HL-60 (cell line): ENCODE data around the gene GSTP1.

Experiments used
- POLR2AphosphoS5 ChIP-seq: IDR thresholded peaks from 2 replicates; pipeline ENCODE4 v1.6.1; 2012; ENCODE audit warnings: low read depth
- TF ChIP-seq, protein P1 (sequence below): IDR thresholded peaks from one replicate; pipeline ENCODE4 v1.5.1; 2011; ENCODE audit warnings: low read length, control low read depth, inconsistent platforms; ENCODE audit not compliant: insufficient read depth
- TF ChIP-seq, protein P2 (sequence below): IDR thresholded peaks from 2 replicates; pipeline ENCODE4 v1.6.1; 2012; ENCODE audit warnings: low read depth; ENCODE audit not compliant: insufficient replicate concordance

DNA sequence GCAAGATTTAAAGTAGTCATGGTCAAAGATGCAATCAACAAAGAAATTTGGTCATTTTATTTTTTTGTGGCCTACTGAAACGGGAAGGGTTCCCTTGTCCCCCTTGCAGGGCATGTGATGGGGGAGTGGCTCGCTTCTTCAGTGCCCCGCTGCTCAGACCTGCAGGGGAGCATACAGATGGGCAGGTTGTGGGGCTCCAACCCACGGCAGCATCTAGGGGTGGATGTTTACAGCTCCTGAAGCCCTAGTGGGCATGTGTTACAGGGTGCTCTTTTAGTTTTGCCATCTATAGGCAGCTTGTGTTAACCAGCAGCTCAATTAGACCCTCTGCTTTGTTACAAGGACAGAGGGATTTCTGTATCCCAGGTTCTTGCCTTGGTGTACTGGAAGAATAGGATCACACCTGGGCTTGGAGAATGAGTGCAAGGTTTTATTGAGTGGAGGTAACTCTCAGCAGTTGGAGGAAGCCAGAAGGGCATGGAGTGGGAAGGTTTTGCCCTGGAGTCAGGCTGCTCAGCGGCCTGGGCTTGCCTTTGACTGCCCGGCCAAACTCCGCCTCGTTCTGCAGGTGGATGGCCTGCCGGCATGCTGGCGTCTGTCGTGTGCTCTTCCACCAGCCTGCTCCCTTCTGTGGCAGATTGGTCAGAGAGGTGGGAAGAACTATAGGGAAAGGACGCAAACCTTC is 9.4 kb downstream of the GSTP1 start:
- TF ChIP-seq, protein P1, sequence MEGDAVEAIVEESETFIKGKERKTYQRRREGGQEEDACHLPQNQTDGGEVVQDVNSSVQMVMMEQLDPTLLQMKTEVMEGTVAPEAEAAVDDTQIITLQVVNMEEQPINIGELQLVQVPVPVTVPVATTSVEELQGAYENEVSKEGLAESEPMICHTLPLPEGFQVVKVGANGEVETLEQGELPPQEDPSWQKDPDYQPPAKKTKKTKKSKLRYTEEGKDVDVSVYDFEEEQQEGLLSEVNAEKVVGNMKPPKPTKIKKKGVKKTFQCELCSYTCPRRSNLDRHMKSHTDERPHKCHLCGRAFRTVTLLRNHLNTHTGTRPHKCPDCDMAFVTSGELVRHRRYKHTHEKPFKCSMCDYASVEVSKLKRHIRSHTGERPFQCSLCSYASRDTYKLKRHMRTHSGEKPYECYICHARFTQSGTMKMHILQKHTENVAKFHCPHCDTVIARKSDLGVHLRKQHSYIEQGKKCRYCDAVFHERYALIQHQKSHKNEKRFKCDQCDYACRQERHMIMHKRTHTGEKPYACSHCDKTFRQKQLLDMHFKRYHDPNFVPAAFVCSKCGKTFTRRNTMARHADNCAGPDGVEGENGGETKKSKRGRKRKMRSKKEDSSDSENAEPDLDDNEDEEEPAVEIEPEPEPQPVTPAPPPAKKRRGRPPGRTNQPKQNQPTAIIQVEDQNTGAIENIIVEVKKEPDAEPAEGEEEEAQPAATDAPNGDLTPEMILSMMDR = no peak
- TF ChIP-seq POLR2AphosphoS5 = no peak
- TF ChIP-seq, protein P2, sequence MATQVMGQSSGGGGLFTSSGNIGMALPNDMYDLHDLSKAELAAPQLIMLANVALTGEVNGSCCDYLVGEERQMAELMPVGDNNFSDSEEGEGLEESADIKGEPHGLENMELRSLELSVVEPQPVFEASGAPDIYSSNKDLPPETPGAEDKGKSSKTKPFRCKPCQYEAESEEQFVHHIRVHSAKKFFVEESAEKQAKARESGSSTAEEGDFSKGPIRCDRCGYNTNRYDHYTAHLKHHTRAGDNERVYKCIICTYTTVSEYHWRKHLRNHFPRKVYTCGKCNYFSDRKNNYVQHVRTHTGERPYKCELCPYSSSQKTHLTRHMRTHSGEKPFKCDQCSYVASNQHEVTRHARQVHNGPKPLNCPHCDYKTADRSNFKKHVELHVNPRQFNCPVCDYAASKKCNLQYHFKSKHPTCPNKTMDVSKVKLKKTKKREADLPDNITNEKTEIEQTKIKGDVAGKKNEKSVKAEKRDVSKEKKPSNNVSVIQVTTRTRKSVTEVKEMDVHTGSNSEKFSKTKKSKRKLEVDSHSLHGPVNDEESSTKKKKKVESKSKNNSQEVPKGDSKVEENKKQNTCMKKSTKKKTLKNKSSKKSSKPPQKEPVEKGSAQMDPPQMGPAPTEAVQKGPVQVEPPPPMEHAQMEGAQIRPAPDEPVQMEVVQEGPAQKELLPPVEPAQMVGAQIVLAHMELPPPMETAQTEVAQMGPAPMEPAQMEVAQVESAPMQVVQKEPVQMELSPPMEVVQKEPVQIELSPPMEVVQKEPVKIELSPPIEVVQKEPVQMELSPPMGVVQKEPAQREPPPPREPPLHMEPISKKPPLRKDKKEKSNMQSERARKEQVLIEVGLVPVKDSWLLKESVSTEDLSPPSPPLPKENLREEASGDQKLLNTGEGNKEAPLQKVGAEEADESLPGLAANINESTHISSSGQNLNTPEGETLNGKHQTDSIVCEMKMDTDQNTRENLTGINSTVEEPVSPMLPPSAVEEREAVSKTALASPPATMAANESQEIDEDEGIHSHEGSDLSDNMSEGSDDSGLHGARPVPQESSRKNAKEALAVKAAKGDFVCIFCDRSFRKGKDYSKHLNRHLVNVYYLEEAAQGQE = no peak
